Gastrocnemius medialis (tissue), 4 donors: Measurements from ENCODE around the gene ZNF585A.

Experiments used
- CTCF ChIP-seq, 5 experiments: fragments of 450-650 bp in 3 of 5; fragments of 200-600 bp in 2 of 5; sonication (generic) in 2 of 5; IDR thresholded peaks in 4 of 5; conservative IDR thresholded peaks in 1 of 5; 1 replicate in 4 of 5; 2 replicates in 1 of 5; pipeline ENCODE4 v1.5.1; 2016 to 2019; ENCODE audit warnings: antibody characterized with exemption in 5 of 5, mild to moderate bottlenecking in 3 of 5, moderate library complexity in 3 of 5
- POLR2A ChIP-seq, 2 donors: fragments of 450-650 bp; IDR thresholded peaks; one replicate each; pipeline ENCODE4 v1.6.1; 2017; ENCODE audit warnings: antibody characterized with exemption in 2 of 2, mild to moderate bottlenecking in 2 of 2, moderate library complexity in 2 of 2

- TF ChIP-seq CTCF (IDR thresholded peaks at IDR 0.05 in 4 of 5, conservative IDR thresholded peaks at IDR 0.05 in 1 of 5) (no peak), POLR2A (IDR thresholded peaks at IDR 0.05) (no peak)
These were observed 43.7 kb downstream of the ZNF585A start for GRCh38 chr19:37128821-37129177.
